GM21381 (cell line): ENCODE results near the gene SND1.
A peak's percentile ranks its signal among the peaks of the same experiment; 100 is the strongest.
"Not testable (repeated sequence)": the region's sequence is repeated elsewhere in the genome, so short reads cannot be mapped to it uniquely, and the experiment has no call there.

ENCODE experiments used
- ATAC-seq: cut with Tn5 transposase; IDR thresholded peaks from one replicate; pipeline ENCODE4 v1.9.1; 2021; ENCODE audit warnings: mild to moderate bottlenecking, moderate library complexity; ENCODE audit not compliant: unreplicated experiment

Gene SND1

GRCh38 chr7:127652333-127653248 lies 597 bp downstream of the SND1 start:
- ATAC-seq: no peak

- ATAC-seq: no peak
Measured at GRCh38 chr7:127653396-127653795, 1.4 kb downstream of the SND1 start.

GRCh38 chr7:127654404-127655394 lies 2.7 kb downstream of the SND1 start:
- ATAC-seq: no peak

DNA sequence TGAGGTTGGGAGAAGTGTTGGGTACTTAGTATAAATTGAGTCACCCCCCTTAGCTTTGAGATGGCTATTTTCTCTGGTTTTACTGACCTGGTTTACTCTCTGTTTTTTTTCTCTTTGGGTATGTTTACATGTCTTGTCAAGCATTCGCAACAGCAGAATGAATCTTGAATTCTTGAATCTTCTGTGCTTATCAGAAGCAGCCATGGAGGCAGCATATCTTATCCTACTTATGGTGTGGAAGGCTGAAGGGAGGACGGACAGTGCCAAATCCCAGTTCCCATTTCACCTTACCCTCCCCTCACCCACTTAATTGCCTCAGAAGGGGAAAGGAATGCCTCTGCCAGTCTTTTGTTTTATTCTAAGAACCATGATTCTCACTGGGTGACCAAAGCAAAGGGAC lies 3.7 kb downstream of the SND1 start:
- no peak for ATAC-seq

- ATAC-seq: no peak
Measured at GRCh38 chr7:127657500-127657899, 5.5 kb downstream of the SND1 start.

DNA sequence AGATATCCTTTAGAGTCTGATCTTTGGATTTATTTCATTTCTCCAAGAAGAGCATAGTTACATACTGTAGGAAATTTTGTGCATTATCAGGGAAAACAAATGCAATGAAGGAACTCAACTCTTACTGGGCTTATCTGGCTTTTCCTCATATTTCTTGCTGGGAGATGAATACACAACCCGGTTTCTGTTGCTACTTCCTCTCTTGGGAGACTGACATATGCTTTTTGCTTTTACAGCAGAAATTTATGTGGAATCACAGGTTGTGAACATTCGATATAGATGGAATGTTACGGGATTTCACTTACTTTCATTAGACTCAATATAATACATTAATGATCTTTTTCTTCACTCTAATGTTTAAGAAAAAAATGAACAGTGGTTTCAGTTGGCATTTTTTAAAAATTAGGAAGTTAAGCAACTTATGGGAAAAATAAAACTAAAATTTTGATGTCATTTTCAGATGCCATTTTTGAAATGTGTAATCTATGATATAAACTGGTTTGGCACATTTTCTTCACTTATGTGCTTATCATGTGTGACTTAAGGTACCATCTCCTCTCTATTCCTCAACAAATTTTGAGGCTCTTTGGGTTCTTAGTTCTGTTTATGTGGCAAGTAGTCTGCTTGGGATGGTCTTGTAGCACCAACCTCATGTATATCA lies 7.1 kb downstream of the SND1 start:
- ATAC-seq: no peak

DNA sequence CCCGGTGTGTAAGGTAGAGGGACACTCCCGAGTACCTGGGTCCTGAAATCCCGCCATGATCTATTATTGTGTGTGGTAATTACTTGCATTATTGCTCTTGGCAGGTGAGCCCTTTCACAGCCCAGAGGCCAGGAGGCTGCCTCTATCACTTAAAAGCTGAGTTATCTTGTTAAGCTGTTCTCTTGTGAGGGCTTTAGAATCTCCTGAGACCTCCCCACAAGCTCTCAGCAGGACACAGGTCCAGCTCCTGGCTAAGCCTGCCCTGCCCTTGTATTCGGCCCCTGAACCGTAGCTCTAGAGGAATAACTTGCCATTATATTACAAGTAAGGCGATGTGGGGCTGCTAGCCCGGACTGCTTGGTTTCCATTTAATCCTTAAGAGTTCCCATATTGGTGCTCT lies 13.9 kb downstream of the SND1 start:
- no peak for ATAC-seq

DNA sequence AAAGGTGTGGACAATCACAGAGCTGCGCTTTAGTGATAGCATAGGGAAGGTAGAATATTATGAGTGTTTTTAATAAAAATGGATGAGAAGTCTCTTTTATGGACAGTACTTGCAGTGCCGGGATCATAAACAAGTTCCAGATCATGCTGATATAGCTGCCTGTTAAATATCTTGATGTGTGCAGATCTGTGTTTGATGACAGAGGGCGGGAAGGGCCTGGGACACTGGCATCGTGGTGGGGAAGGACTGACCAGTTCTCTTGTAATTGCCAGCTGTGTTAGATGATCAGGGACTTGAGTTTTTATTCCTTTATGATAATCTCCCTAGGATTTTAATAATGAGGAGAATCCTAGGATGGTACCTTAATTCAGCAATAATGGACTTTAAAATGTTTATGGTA lies 14.6 kb downstream of the SND1 start:
- no peak for ATAC-seq

GRCh38 chr7:127667017-127667670 lies 15.2 kb downstream of the SND1 start:
- no peak for ATAC-seq

- ATAC-seq: no peak
Measured at GRCh38 chr7:127667759-127668530, 16.0 kb downstream of the SND1 start.

DNA sequence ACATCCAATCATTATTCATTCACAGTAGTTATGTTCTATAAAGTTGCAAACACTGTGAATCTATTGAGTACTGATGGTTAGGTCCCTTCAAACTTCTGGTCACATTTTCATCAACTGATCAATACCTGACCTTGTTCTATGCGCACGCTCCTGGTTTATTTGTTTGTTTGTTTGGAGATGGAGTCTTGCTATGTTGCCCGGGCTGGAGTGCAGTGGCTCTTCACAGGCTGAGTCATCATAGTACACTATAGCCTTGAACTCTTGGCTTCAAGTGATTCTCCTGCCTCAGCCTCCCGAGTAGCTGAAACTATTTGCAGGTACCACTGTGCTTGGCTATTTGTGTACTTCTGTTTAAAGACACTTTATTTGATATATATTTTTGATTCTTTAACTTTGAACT lies 19.3 kb downstream of the SND1 start:
- ATAC-seq: no peak

- ATAC-seq: no peak
Measured at GRCh38 chr7:127673902-127674301, 21.9 kb downstream of the SND1 start.

DNA sequence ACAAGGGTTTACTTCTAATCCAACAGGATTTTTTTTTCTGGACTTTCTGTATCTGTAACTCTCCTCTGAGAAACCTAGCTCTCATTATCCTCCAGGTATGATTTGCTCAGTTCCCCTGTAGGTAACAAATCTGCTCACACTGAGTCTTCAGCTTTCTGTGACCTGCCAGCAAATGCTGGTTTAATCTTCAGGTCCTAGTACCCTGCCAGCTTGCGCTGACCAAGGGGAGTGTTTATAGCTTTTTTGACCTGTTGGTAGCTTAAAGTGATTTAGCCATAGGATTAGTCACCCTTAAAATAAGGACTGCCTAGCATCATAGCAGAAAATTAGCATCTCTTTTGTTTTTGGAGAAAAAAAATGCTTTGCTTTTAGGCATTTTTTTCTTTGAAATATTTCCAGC lies 22.4 kb downstream of the SND1 start:
- ATAC-seq: no peak

DNA sequence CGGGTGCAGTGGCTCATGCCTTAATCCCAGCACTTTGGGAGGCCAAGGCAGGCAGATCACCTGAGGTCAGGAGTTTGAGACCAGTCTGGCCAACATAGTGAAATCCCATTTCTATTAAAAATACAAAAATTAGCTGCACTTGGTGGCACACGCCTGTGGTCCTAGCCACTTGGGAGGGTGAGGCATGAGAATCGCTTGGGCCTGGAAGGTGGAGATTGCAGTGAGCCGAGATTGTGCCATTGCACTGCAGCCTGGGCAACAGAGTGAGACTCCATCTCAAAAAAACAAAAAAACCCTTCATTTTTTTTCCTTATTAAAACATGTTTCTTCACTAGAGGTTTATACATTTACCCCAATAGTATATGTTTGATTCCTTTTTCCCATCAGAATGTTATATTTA lies 22.9 kb downstream of the SND1 start:
- not testable (repeated sequence) for ATAC-seq

DNA sequence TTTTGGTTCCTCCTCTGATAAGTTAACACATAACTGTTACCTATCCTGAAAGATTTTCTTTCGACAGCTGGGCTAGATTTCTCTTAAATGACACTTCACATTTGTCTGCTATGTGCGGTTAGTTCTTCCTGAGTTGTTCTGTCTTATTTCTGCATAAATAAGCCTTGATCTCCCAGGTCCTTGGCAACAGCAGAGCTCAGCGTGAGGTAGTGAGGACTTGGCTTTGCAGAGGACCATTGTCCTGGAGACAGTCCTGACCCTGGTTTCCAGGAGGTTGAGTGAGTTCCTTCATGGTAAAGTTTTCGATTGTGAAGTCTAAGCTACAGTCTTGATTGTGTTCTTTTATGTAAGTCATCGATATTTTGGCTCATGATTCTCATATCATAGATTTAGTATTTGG lies 23.7 kb downstream of the SND1 start:
- no peak for ATAC-seq

- no peak for ATAC-seq
Measured at GRCh38 chr7:127677433-127678230, 25.6 kb downstream of the SND1 start.

GRCh38 chr7:127678337-127678736 lies 26.3 kb downstream of the SND1 start:
- ATAC-seq: no peak

GRCh38 chr7:127678947-127679346 lies 27.0 kb downstream of the SND1 start:
- peak; percentile 87 for ATAC-seq

DNA sequence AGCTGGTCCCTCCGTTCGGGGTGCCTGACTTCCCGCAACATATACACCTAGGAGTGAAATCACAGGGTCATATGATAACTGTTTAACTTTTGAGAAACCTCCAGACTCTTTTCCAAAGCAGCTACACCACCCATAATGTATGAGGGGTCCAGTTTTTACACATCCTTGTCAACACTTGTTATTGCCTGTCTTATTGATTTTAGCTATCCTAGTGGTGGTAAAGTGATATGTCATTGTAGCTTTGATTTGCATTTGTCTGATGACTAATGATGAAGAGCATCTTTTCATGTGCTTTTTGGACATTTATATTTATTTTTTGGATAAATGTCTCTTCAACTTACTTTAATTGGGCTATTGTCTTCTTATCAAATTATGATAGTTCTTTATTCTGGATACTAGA lies 29.0 kb downstream of the SND1 start:
- no peak for ATAC-seq
